ENCODE measurements around the gene PARVB. TPM values are rescaled to one million over a fixed set of nuclear protein-coding genes. Genes with fewer than 3 reads are reported as not detected.

Gene PARVB
- total and polyA plus RNA-seq, 10 of the 15 experiments (the other 5 are each of a cell fraction or from before 2014, with no cell fraction given) = 5.2 to 264 (median 76.0) TPM

DNA sequence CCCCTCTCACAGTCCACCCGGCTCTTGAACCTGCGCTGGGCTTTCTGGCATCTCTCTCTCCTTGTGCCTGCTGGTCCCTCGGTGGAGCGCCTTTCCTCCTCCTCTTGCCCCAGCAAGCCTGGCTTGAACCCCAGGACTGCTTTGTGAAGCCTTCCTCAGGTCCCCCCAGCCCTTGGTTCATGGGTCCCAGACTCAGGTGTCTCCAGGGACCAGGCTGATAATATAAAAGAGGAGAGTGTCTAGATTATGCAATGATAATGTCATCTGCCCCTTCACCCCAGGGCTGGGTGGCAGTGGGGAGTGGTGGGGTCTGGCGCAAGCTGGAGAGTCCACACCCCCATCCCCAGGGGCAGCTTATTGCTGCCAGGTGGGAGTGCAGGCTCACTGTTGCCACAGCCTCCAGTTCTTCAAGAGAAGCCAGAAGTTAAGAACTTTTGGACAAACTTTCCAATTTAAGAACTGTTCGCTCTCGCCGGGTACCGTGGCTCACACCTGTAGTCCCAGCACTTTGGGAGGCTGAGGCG lies 120.0 kb downstream of the PARVB start (continued):
- TF ChIP-seq RELB (IDR thresholded peaks at IDR 0.05; ENCODE audit: low read depth) (no peak), EED (IDR thresholded peaks at IDR 0.05; ENCODE audit: low read depth) (no peak)

GRCh38 chr22:44145544-44145943 lies 121.4 kb downstream of the PARVB start:
- intact Hi-C loops (cut with micrococcal nuclease; ENCODE audit: unreplicated experiment) = no loop called here
- no peaks in the 10 kb centered on the region for H4K20me1 ChIP-seq (ENCODE audit: control insufficient read depth, insufficient read depth)
- peaks cover 2 to 5% of the 10 kb centered on the region in 2 experiments; a peak in 3 of 4 replicates for H3K36me3 ChIP-seq (ENCODE audit: control insufficient read depth in 2 of 2, insufficient read depth in 2 of 2, low read length in 1 of 2)
- ChIA-PET RAD21 (ENCODE audit: unreplicated experiment) (no interaction called here), SMC1A (ENCODE audit: uncharacterized antibody, unreplicated experiment) (no interaction called here), POLR2A (no interaction called here), CTCF (no interaction called here)
- H3K9me3 ChIP-seq (replicated peaks; ENCODE audit: control insufficient read depth, insufficient read depth, low read length) = no peaks in the 10 kb centered on the region
- DNase-seq (ENCODE audit: low read depth, low spot score) (no peak), ATAC-seq (no peak), FAIRE-seq (no peak)
- H2AFZ ChIP-seq (ENCODE audit: control insufficient read depth, low read depth, low read length) = no peak overlapping the region
- in situ Hi-C loops (cut with MboI) = no loop called here
- BruUV-seq (replicated peaks) = no TSS peak
- no peaks in the 10 kb centered on the region for H3K27me3 ChIP-seq (replicated peaks in 1 of 2; ENCODE audit: control insufficient read depth in 2 of 2, insufficient read depth in 2 of 2, low read length in 1 of 2)
- H3K4me2 ChIP-seq (ENCODE audit: control insufficient read depth, insufficient read depth) = no peak overlapping the region
- no peak overlapping the region for H3K9ac ChIP-seq (ENCODE audit: control insufficient read depth, insufficient read depth, low read length)
- TF ChIP-seq IRF3 (IDR thresholded peaks at IDR 0.05) = no peak
- no peak for TF ChIP-seq BRCA1 (IDR thresholded peaks at IDR 0.05; ENCODE audit: low read depth, low read length)
- TF ChIP-seq MEF2B (IDR thresholded peaks at IDR 0.05; ENCODE audit: partially characterized antibody, poor library complexity, severe bottlenecking) = no peak
- no peak for TF ChIP-seq NKRF (conservative IDR thresholded peaks at IDR 0.05)
- no peak for TF ChIP-seq TBL1XR1 (IDR thresholded peaks at IDR 0.05; ENCODE audit: low read depth, low read length)
- no peak for TF ChIP-seq MYC (IDR thresholded peaks at IDR 0.05; ENCODE audit: insufficient read depth, insufficient read length, insufficient replicate concordance, low read length, severe bottlenecking)
- TF ChIP-seq BHLHE40 (IDR thresholded peaks at IDR 0.05; ENCODE audit: borderline replicate concordance in 1 of 2, low read depth in 2 of 2, low read length in 1 of 2) = no peak
- no peak for TF ChIP-seq CBX3 (IDR thresholded peaks at IDR 0.05; ENCODE audit: borderline replicate concordance, low read depth)
- no peak for TF ChIP-seq RCOR1 (conservative IDR thresholded peaks at IDR 0.05; ENCODE audit: low read depth, low read length)
- TF ChIP-seq MEF2A (IDR thresholded peaks at IDR 0.05; ENCODE audit: insufficient read depth, low read depth, low read length) = no peak
- TF ChIP-seq CHD1 (IDR thresholded peaks at IDR 0.05; ENCODE audit: low read depth, low read length) = no peak
- TF ChIP-seq MYB (IDR thresholded peaks at IDR 0.05; ENCODE audit: borderline replicate concordance, low read depth, low read length) = no peak
- no peak for TF ChIP-seq SUPT20H (IDR thresholded peaks at IDR 0.05; ENCODE audit: borderline replicate concordance, control insufficient read depth, low read depth, low read length)
- no peak overlapping the region for H3K27ac ChIP-seq (ENCODE audit: control insufficient read depth, insufficient read depth)
- no peaks in the 10 kb centered on the region for H3K4me1 ChIP-seq (ENCODE audit: control insufficient read depth, insufficient read depth, low read length)
- no peaks in the 10 kb centered on the region for H3K79me2 ChIP-seq (ENCODE audit: control insufficient read depth, insufficient read depth, low read length)
- WGBS (ENCODE audit: insufficient coverage, insufficient replicate concordance, low lambda C conversion rate, missing lambda C conversion rate) = 90% methylated on average over 8 of the region's 8 CpGs
- no peak overlapping the region for H3K4me3 ChIP-seq

All from GM12878 (cell line).